Neuronal stem cell (in vitro differentiated cells): ENCODE data around the gene IGSF21.

Experiments
- DNase-seq: peaks from one replicate; pipeline ENCODE4 v3.0.0-alpha.2; 2013; ENCODE audit warnings: low spot score
- H2AFZ ChIP-seq: one replicate; pipeline ENCODE4 v1.6.1; 2013; ENCODE audit warnings: mild to moderate bottlenecking, low read length, inconsistent platforms
- H2AK5ac ChIP-seq: 2 replicates; pipeline ENCODE4 v1.6.1; 2013; ENCODE audit warnings: low read depth, mild to moderate bottlenecking, inconsistent platforms, low read length, moderate library complexity, mixed read lengths
- H2BK120ac ChIP-seq: 2 replicates; pipeline ENCODE4 v1.6.1; 2013; ENCODE audit warnings: low read depth, mild to moderate bottlenecking, inconsistent platforms, low read length, moderate library complexity, mixed read lengths
- H2BK12ac ChIP-seq: one replicate; pipeline ENCODE4 v1.6.1; 2013; ENCODE audit warnings: low read length, inconsistent platforms
- H2BK15ac ChIP-seq: 2 replicates; pipeline ENCODE4 v1.6.1; 2013; ENCODE audit warnings: mild to moderate bottlenecking, low read length, inconsistent platforms, mixed read lengths
- H2BK5ac ChIP-seq: one replicate; pipeline ENCODE4 v1.6.1; 2013; ENCODE audit warnings: inconsistent platforms, mild to moderate bottlenecking, low read length, moderate library complexity
- H3K14ac ChIP-seq: one replicate; pipeline ENCODE4 v1.6.1; 2013; ENCODE audit warnings: low read length, inconsistent platforms
- H3K18ac ChIP-seq: 2 replicates; pipeline ENCODE4 v1.6.1; 2013; ENCODE audit warnings: low read length, inconsistent platforms
- H3K23ac ChIP-seq: 2 replicates; pipeline ENCODE4 v1.6.1; 2013; ENCODE audit warnings: low read depth, mild to moderate bottlenecking, mixed read lengths, low read length, inconsistent platforms; ENCODE audit not compliant: poor library complexity
- H3K27ac ChIP-seq: replicated peaks from 3 replicates; pipeline ENCODE4 v1.5.1; 2013; ENCODE audit warnings: low read length, inconsistent platforms
- H3K27me3 ChIP-seq, 3 experiments: 2 replicates each; pipeline ENCODE4 v1.6.1; 2013; ENCODE audit warnings: low read length in 3 of 3, mild to moderate bottlenecking in 2 of 3, inconsistent platforms in 1 of 3, low read depth in 1 of 3, mixed read lengths in 1 of 3, moderate library complexity in 1 of 3; ENCODE audit not compliant: control insufficient read depth in 3 of 3, insufficient read depth in 3 of 3
- H3K36me3 ChIP-seq, 2 donors: replicated peaks in 1 of 2; 2 replicates each; pipeline ENCODE4 v1.6.1; 2013; ENCODE audit warnings: low read length in 2 of 2; ENCODE audit not compliant: control insufficient read depth in 2 of 2, insufficient read depth in 2 of 2
- H3K4ac ChIP-seq: 2 replicates; pipeline ENCODE4 v1.6.1; 2013; ENCODE audit warnings: inconsistent platforms, mild to moderate bottlenecking, low read length, moderate library complexity
- H3K4me1 ChIP-seq, 2 donors: 1 replicate in 1 of 2; 2 replicates in 1 of 2; pipeline ENCODE4 v1.6.1; 2013; ENCODE audit warnings: low read length in 2 of 2, low read depth in 1 of 2; ENCODE audit not compliant: control insufficient read depth in 2 of 2, insufficient read depth in 1 of 2
- H3K4me2 ChIP-seq: one replicate; pipeline ENCODE4 v1.6.1; 2013; ENCODE audit warnings: mild to moderate bottlenecking, low read length, inconsistent platforms; ENCODE audit not compliant: insufficient read depth, poor library complexity, severe bottlenecking
- H3K4me3 ChIP-seq, 2 donors: 2 replicates each; pipeline ENCODE4 v1.5.1; 2013; ENCODE audit warnings: low read length in 2 of 2, mild to moderate bottlenecking in 2 of 2, inconsistent platforms in 1 of 2, moderate library complexity in 1 of 2
- H3K79me1 ChIP-seq: one replicate; pipeline ENCODE4 v1.6.1; 2013; ENCODE audit warnings: low read depth, mild to moderate bottlenecking, inconsistent platforms, low read length, moderate library complexity
- H3K9ac ChIP-seq: one replicate; pipeline ENCODE4 v1.6.1; 2013; ENCODE audit warnings: mild to moderate bottlenecking, low read depth, low read length, inconsistent platforms; ENCODE audit not compliant: poor library complexity
- H3K9me3 ChIP-seq, 2 donors: replicated peaks in 1 of 2; 2 replicates each; pipeline versions ENCODE3 to v1.6.1; 2013; ENCODE audit warnings: low read length in 2 of 2, mild to moderate bottlenecking in 2 of 2, inconsistent platforms in 1 of 2, low read depth in 1 of 2, mixed read lengths in 1 of 2, moderate library complexity in 1 of 2; ENCODE audit not compliant: control insufficient read depth in 2 of 2, insufficient read depth in 1 of 2
- H4K8ac ChIP-seq: one replicate; pipeline ENCODE4 v1.6.1; 2013; ENCODE audit warnings: low read depth, mild to moderate bottlenecking, inconsistent platforms, low read length, moderate library complexity
- H4K91ac ChIP-seq: one replicate; pipeline ENCODE4 v1.6.1; 2013; ENCODE audit warnings: low read length, low read depth, mild to moderate bottlenecking, inconsistent platforms; ENCODE audit not compliant: poor library complexity
- WGBS, 2 donors: extraction: QIAGEN DNeasy Blood & Tissue Kit; methylation state at CpG; one replicate each; pipeline ENCODE4 v1.1.7; 2013; ENCODE audit warnings: missing lambda C conversion rate in 2 of 2, mixed read lengths in 1 of 2; ENCODE audit not compliant: insufficient read length in 2 of 2, insufficient replicate concordance in 1 of 2; ENCODE audit errors: extremely low coverage in 2 of 2; 5-methylcytosine and 5-hydroxymethylcytosine counted together

The IGSF21 gene

DNA sequence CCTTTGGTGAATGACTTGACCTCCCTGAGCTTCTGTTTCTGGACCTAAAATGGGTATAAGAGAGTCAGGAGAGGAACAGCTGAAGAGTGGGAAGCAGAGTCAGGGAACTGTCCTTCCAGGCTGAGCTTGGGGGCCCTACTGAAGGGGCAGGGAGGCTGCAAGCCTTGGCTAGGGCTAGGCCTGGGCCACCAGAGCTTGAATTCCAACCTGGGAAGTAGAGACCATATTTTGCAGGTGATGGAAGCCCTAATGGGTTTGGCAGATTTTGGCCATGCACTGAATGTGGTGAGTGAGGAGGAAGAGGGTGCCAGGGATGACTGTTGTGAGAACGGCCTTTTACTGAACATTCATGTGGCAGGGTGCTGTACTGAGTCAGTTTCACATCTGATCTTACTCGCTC, 303.7 kb downstream of the IGSF21 start:
- Histone ChIP-seq H2BK12ac (no peak overlapping the region), H3K4me3 (no peak overlapping the region), H3K4ac (no peak overlapping the region), H3K23ac (no peak overlapping the region), H3K9ac (no peak overlapping the region), H4K91ac (no peak overlapping the region), H2AFZ (no peak overlapping the region), H3K27ac (no peak overlapping the region), H4K8ac (no peak overlapping the region), H3K14ac (no peak overlapping the region), H3K18ac (no peak overlapping the region), H3K79me1 (no peaks in the 10 kb centered on the region), H2BK5ac (no peak overlapping the region), H2BK15ac (no peak overlapping the region), H3K4me2 (no peak overlapping the region), H2BK120ac (no peak overlapping the region), H3K36me3 (no peaks in the 10 kb centered on the region), H3K27me3 (no peaks in the 10 kb centered on the region), H2AK5ac (no peak overlapping the region), H3K4me1 (peaks cover 0 to 3% of the 10 kb centered on the region in 2 donors), H3K9me3 (peaks cover 0 to 11% of the 10 kb centered on the region in 2 donors)
- no peak for DNase-seq
- WGBS, 2 donors, result no CpG with 5 or more reads among the region's 2 CpGs

DNA sequence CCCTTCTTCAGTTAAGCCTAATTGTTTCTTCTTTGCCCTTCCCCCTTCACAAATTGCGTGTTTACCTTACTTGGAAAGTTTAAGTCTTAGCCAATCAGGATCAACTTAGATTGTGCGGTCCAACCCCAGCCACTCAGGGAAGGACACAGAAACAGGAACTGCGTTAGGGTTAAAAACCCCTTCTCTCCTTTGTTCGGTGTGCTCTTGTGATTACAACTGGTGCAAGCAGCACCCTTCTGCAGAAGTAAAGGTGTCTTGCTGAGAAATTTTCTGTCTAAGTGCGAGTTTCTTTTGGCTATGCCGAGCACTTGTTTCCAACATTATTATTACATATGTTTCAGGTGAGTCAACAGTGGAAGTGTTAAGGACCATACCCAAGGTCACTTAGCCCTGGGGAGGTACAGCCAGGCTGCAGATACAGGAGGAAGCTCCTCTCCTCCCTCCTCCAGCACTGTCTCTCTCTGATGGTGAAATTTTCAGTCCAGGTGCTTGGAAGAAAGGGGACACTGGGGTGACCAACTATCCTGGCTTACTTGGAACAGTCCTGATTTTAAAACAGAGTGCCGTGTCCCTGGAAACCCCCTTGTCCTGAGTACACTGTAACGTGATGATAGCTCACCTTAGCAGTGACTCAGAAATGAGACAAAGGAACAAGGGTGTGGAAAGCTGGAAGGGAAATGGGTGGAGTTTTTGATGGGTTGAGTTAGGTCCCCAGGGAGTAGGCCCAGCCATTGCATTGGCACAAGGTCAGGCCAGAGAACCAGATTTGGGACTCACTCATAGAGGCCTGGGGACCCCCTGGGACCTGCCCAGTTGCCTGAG, 304.4 kb downstream of the IGSF21 start:
- no peaks in the 10 kb centered on the region for H3K27me3 ChIP-seq
- H3K36me3 ChIP-seq, result no peaks in the 10 kb centered on the region
- no peak overlapping the region for H3K4ac ChIP-seq
- H4K8ac ChIP-seq, result no peak overlapping the region
- no peak overlapping the region for H3K4me3 ChIP-seq
- DNase-seq, result no peak
- H3K14ac ChIP-seq, result no peak overlapping the region
- H2BK12ac ChIP-seq, result no peak overlapping the region
- no peak overlapping the region for H3K27ac ChIP-seq
- no peaks in the 10 kb centered on the region for H3K79me1 ChIP-seq
- H3K9me3 ChIP-seq, result peaks cover 0 to 11% of the 10 kb centered on the region in 2 donors
- H3K18ac ChIP-seq, result no peak overlapping the region
- H3K4me1 ChIP-seq, result peaks cover 0 to 3% of the 10 kb centered on the region in 2 donors
- WGBS, 2 donors, result no CpG with 5 or more reads among the region's 8 CpGs
- no peak overlapping the region for H3K9ac ChIP-seq
- no peak overlapping the region for H2AK5ac ChIP-seq
- no peak overlapping the region for H2BK5ac ChIP-seq
- no peak overlapping the region for H4K91ac ChIP-seq
- H2AFZ ChIP-seq, result no peak overlapping the region
- H2BK120ac ChIP-seq, result no peak overlapping the region
- no peak overlapping the region for H2BK15ac ChIP-seq
- no peak overlapping the region for H3K4me2 ChIP-seq
- H3K23ac ChIP-seq, result no peak overlapping the region

DNA sequence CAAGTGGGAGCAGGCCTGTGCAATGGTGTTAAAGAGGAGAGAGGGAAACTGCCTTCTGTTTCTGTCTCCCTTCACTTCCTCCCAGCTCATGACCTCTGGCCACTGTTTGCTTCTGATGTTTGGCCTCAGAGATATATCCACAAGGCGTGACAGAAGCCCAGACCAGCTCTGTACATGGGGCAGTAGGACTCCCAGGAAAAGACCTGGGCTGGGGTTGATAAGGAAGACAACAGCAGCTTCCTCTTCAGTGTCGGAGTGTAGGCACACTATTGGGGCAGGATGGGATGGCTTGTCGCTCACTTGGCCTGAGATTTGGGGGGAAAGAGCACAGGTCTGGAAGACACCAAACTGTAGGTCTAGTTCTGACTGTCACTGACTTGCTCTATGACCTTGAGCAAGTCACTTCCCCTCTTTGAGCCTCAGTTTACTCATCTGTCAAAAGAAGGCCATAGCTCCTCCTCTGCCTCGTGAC, 305.3 kb downstream of the IGSF21 start:
- H3K18ac ChIP-seq, result no peak overlapping the region
- H3K9ac ChIP-seq, result no peak overlapping the region
- no peak for DNase-seq
- H2AK5ac ChIP-seq, result no peak overlapping the region
- no peaks in the 10 kb centered on the region for H3K27me3 ChIP-seq
- no peak overlapping the region for H4K8ac ChIP-seq
- no peak overlapping the region for H2BK5ac ChIP-seq
- H2BK15ac ChIP-seq, result no peak overlapping the region
- H2BK120ac ChIP-seq, result no peak overlapping the region
- no peak overlapping the region for H3K4me3 ChIP-seq
- H3K14ac ChIP-seq, result no peak overlapping the region
- no peak overlapping the region for H3K23ac ChIP-seq
- no peak overlapping the region for H3K27ac ChIP-seq
- no peak overlapping the region for H2BK12ac ChIP-seq
- H2AFZ ChIP-seq, result no peak overlapping the region
- H3K4me1 ChIP-seq, result peaks cover 0 to 2% of the 10 kb centered on the region in 2 donors
- H3K79me1 ChIP-seq, result no peaks in the 10 kb centered on the region
- H4K91ac ChIP-seq, result no peak overlapping the region
- H3K36me3 ChIP-seq, result no peaks in the 10 kb centered on the region
- no peak overlapping the region for H3K4me2 ChIP-seq
- no CpG with 5 or more reads among the region's 4 CpGs for WGBS, 2 donors
- H3K9me3 ChIP-seq, result peaks cover 0 to 11% of the 10 kb centered on the region in 2 donors
- H3K4ac ChIP-seq, result no peak overlapping the region

DNA sequence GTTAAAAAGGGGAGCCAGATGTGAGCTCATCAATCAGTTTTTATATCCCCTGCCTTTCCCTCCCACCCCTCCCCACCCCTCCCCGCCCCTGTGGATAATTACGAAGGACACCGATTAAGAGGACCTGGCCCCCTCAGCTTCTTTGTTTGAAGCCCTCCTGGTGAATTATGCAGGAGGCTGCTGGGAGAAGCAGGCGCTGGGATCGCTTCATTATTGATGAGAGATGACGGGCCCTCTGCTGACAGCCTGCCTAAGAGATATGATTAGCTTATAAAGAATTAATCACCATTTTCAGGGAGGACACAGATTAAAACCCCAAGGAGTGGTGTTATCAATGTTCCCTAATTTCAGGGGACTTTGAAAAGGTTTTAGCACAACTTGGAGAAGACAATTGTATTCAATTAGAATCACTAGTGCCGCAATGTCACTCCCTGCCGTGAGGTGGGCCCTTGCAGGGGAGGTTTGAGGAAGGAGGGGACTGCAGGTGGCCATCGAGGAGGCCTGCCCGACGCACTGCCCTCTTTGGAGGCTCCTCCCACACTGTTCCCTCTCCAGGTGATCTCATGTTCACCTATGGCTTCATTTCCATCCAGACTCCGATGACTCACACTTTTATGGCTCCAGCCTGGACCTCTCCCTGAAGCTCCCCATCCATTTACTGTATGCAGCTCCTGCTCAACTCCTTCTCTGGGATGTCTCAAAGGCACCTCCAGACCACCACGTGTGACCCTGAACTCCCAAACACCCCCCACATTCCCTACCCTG, 306.1 kb downstream of the IGSF21 start:
- no CpG with 5 or more reads among the region's 13 CpGs for WGBS, 2 donors
- no peak overlapping the region for H4K91ac ChIP-seq
- H3K23ac ChIP-seq, result no peak overlapping the region
- no peak overlapping the region for H3K27ac ChIP-seq
- H2BK12ac ChIP-seq, result no peak overlapping the region
- no peak overlapping the region for H2AFZ ChIP-seq
- no peaks in the 10 kb centered on the region for H3K36me3 ChIP-seq
- peaks cover 0 to 11% of the 10 kb centered on the region in 2 donors for H3K9me3 ChIP-seq
- H2BK15ac ChIP-seq, result no peak overlapping the region
- no peak overlapping the region for H3K9ac ChIP-seq
- H3K4me1 ChIP-seq, result peaks cover 0 to 2% of the 10 kb centered on the region in 2 donors
- H4K8ac ChIP-seq, result no peak overlapping the region
- H3K4ac ChIP-seq, result no peak overlapping the region
- no peak overlapping the region for H2BK120ac ChIP-seq
- no peak overlapping the region for H2BK5ac ChIP-seq
- H3K4me3 ChIP-seq, result no peak overlapping the region
- no peak overlapping the region for H3K4me2 ChIP-seq
- H3K18ac ChIP-seq, result no peak overlapping the region
- H3K14ac ChIP-seq, result no peak overlapping the region
- no peaks in the 10 kb centered on the region for H3K79me1 ChIP-seq
- H3K27me3 ChIP-seq, result no peaks in the 10 kb centered on the region
- no peak overlapping the region for H2AK5ac ChIP-seq
- no peak for DNase-seq
